ENCODE measurements around the gene MAGOH.

The MAGOH gene

GRCh38 chr1:53238197-53239155 is at the start of gene MAGOH:
TSS of gene MAGOH (minus strand) at chr1:53238518. CDS start at chr1:53238448, 70 bp downstream.
- in situ Hi-C loops (cut with MboI; ENCODE audit: low sequenced_read_pairs), result no loop called here

DNA sequence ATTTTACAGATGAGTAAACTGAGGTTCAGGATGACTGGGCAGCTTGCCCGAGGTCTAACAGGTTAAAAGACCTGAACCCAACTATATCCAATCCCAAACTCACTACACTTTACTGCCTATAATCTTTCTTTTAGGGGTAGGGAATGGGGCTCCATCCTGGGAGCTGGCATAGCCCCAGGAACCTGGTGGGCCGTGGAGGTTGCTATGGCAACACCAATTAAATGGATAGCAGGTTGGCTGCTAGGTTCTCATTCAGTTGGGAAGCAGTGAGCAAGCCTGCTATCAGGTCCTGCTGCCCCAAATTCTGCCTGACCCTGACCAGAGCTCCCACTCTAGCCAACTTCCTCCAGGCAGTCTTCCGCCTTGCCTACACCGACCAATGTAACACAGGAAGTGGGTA is 48.6 kb upstream of the MAGOH start:
- in situ Hi-C loops (cut with MboI; ENCODE audit: low sequenced_read_pairs), result loop anchor here (10.0 kb wide), 1 partner anchor 108 kb away; no protein-coding TSS in a partner anchor

- in situ Hi-C loops (cut with MboI; ENCODE audit: low sequenced_read_pairs), result loop anchor here (10.0 kb wide), 1 partner anchor 109 kb away; no protein-coding TSS in a partner anchor
These were observed 47.8 kb upstream of the MAGOH start for GRCh38 chr1:53285969-53286760.

- in situ Hi-C loops (cut with MboI; ENCODE audit: low sequenced_read_pairs), result loop anchor here (10.0 kb wide), 1 partner anchor 109 kb away; no protein-coding TSS in a partner anchor
These were observed 47.2 kb upstream of the MAGOH start for GRCh38 chr1:53285546-53285945.

DNA sequence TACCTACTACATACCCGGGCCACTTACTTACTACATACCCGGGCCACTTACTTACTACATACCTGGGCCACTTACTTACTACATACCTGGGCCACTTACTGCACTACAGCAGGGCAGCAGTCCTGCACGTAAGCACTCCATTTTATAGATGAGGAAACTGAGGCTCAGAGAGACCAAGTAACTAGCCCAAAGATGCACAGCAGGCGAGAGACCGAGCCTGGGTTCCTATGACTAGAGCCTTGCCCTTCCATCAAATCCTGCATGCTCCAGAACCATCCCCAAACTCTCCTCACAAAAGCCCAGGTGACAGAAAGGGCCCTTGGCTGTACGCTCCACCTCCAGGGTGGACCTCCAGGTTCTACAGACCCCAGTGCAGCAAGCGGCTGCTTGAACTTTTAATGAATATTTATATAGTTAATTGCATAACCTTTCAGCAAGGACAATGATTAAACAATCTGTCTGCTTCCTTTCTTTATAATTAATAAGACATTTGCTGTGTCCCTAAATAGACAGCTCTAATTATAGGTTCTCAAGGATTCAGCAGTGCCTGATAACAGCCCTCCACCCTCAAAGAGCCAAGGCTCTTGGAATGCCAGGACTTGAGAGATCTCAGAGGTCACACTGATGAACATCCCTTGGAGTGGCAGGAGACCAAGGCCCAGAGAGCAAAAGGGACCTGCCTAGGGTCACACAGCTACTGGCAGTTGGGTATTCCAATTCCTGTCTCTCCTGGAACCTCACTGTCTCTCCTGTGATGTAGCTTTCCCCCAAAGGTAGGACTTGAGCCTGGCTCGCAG is 46.1 kb upstream of the MAGOH start:
- in situ Hi-C loops (cut with MboI; ENCODE audit: low sequenced_read_pairs), result loop anchor here (10.0 kb wide), 1 partner anchor 110 kb away; no protein-coding TSS in a partner anchor

DNA sequence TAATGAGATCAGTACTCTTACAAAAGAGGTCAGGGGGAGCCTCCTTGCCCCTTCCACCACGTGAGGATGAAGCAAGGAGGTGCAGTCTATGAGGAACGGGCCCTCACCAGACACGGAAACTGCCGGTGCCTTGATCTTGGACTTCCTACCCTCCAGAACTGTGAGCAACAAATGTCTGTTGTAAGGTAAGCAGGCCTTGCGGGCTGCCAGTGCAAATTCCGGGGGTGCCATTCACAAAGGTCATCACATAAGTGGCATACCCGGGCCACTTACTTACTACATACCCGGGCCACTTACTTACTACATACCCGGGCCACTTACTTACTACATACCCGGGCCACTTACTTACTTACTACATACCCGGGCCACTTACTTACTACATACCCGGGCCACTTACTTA is 44.8 kb upstream of the MAGOH start:
- in situ Hi-C loops (cut with MboI; ENCODE audit: low sequenced_read_pairs), result loop anchor here (10.0 kb wide), 1 partner anchor 112 kb away; no protein-coding TSS in a partner anchor

DNA sequence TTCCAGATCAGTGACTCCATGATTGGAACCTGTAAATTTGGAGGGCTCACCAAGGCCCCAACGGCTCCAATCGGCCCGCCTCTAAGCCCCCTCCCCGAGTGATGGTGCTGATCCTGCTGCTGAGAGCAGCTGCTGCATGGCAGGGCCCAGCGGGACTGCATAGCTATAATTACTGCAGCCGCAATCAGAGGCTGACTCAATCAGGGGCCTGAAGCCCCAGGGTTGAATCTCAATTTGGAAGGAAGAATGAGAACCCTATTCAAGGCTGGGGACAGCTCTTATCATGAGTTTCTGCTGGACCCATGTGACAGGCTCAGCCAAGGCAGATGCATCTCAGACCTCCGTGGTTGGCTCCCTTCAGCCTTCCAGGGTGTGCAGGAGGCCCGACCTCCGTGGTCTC is 42.8 kb upstream of the MAGOH start:
- in situ Hi-C loops (cut with MboI; ENCODE audit: low sequenced_read_pairs), result loop anchor here (10.0 kb wide), 1 partner anchor 114 kb away; no protein-coding TSS in a partner anchor

DNA sequence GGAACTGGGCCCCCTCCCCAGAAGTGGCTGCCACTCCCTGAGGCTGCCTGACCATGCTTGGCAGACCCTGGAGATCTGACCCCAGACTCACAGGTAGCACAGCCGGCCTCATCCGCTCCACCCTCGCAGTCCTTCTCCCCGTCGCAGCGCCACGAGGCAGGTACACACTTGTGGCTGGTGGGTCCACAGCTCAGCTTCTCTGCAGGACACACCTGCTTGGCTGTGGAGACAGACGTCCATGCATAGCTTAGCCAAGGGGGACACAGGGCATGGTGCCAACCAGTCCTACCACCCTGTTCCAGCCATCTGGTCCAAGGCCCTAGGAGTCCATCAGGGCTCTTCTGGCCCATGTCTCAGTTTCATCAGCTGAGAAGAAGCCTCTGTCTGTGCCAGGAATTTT is 42.2 kb upstream of the MAGOH start:
- in situ Hi-C loops (cut with MboI; ENCODE audit: low sequenced_read_pairs), result loop anchor here (10.0 kb wide), 1 partner anchor 114 kb away; no protein-coding TSS in a partner anchor

DNA sequence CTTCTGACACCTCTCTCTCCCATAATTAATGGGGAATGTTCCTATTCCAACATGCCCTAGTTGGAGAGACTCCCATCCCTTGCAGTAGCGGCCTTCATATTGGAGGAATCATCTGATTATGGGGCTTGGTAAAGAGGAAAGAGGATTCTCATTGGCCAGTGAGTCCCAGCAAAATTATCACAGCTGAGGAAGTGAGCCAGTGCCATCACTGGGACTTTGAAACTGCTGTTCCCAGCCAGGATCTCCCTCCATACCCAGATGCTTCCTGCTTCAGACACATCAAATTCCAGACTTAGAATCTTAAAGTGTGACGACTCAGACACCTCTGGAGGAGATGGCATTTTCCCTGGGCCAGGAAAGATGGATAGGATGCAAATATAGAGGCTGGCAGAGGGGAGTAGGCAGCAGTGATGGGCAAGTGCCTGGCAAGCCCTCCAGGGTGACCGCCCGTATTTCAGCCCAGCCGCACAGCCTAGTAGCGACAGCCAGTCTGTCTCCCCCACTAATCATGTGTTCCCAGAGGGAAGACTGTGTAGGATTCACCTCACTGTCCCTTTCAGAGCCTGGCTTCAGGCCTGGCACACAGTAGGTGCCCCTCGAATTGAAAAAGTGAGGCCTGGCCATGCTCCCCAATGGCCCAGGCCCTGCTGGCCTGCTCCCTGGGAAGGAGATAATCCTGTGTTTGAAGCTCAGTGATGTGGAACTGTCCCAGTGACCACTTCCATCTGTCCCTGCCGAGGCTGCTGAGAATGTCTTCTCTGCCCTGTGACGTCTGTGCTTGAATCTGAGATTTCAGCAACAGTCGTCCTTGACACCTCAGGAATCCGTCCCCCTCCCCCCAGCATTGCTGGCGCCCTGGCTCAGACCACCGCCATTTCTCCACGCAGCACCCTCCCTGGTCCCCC is 41.2 kb upstream of the MAGOH start:
- in situ Hi-C loops (cut with MboI; ENCODE audit: low sequenced_read_pairs), result loop anchor here (10.0 kb wide), 1 partner anchor 115 kb away; no protein-coding TSS in a partner anchor

DNA sequence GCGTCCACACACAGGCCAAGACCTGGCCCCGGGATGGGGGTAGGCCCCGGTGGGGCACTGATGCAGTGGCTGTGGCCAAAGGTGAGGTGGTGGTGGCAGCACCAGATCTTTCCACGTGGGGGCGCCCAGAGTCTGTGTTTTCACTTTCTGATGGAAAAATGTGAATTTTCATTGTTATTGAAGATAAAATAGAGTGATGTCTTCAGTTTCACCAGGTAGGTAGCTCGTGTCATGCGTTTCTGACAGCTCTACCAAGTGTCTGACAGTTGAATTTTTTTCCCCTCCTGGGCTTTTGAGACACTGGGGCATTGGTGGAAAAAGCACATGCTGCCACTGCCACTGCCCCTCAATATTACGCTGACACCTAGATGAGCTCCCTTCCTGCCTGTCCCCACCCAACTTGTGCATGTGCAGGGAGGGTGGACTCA is 40.0 kb upstream of the MAGOH start:
- in situ Hi-C loops (cut with MboI; ENCODE audit: low sequenced_read_pairs), result no loop called here

GRCh38 chr1:53277326-53277725 is 39.0 kb upstream of the MAGOH start:
- in situ Hi-C loops (cut with MboI; ENCODE audit: low sequenced_read_pairs), result no loop called here

DNA sequence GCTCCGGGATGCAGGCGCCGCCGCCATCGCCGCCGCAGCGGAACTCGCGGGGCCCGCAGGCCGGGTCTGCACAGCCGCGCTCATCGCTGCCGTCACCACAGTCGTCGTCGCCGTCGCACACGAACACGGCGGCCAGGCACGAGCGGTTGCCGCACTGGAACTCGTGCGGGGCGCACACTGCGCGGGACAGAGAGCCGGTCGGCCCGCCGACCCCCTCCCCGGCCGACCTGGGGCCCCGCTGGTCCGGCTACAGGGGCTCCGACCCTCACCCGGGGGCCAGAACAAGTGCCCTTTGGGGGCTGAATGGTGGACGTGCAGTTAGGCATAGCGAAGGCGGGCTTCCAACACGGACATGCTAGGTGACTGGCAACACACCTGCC is 38.6 kb upstream of the MAGOH start:
- in situ Hi-C loops (cut with MboI; ENCODE audit: low sequenced_read_pairs), result no loop called here

- in situ Hi-C loops (cut with MboI; ENCODE audit: low sequenced_read_pairs), result no loop called here
These were observed 38.0 kb upstream of the MAGOH start for GRCh38 chr1:53276153-53276901.

DNA sequence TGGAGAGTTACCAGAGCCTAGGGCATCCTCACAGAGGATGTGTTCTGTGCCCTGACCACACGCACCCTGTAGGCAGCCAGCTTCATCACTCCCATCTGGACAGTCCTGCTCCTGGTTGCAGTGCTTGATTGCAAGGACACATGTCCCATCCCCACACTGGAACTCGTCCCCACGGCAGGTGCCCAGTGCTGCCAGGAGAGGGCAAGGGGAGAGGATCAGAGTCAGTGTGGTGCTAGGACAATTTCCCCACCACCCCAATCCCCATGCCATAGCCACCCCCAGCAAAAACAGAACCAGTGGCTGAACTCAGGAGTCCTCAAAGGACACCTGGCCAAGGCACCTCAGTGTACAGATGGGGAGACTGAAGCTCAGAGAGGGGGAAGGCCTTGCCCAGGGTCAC is 37.2 kb upstream of the MAGOH start:
- in situ Hi-C loops (cut with MboI; ENCODE audit: low sequenced_read_pairs), result no loop called here

DNA sequence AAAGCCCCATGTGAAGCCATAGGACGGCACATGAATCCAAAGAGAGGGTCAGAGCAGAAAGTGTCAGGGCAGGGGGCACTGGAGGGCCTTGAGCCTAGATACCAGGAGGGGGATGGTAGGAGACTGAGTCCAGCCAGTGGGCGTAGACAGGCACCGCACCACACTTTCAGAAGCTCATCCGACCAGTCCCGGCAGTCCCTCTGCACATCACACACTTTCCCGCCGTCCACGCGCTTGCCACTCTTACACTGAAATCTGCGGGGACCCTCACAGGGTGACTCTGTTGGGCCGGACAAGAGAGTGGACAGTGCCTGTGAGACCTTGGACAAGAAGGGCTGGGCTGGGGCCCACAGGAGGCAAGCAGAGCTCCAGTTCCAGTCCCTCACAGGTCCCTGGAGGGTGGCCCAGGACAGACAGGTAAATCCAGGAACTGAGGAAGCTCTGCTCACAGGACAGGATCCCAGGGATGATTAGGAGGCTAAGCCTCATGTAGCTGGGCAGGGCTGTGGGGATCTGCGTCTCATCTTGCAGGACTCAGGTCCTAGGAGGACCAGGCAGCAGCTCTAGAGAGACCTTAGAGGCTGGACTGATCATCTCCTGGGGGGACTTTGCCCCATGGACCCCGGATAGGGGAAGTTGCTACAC is 36.3 kb upstream of the MAGOH start:
- in situ Hi-C loops (cut with MboI; ENCODE audit: low sequenced_read_pairs), result no loop called here

GRCh38 chr1:53274026-53274425 is 35.7 kb upstream of the MAGOH start:
- in situ Hi-C loops (cut with MboI; ENCODE audit: low sequenced_read_pairs), result no loop called here

GRCh38 chr1:53273526-53273925 is 35.2 kb upstream of the MAGOH start:
- in situ Hi-C loops (cut with MboI; ENCODE audit: low sequenced_read_pairs), result no loop called here

DNA sequence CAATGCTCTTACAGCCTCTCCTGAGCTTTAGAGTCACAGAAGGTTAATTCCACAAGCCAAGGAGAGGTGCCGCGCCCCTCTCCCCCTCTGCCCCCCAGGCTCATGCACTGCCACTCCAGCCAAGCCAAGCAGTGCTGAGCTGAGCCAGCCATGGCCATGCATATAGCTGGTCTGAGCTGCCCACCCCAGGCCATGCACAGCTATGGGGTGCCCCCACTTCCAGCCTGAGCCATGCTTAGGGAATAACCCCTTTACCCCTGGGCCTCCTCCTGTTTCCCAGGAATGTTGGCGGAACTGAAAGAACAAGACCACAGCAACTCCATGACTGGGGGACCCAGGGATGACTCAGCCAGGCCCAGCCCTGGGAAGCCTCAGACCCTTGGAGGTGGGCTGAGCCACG is 34.0 kb upstream of the MAGOH start:
- in situ Hi-C loops (cut with MboI; ENCODE audit: low sequenced_read_pairs), result no loop called here
